NB4 (cell line): Measurements from ENCODE around the gene CES4A.
"Not testable (repeated sequence)": the region's sequence is repeated elsewhere in the genome, so short reads cannot be mapped to it uniquely, and the experiment has no call there.

Experiments
- DNase-seq: peaks from one replicate; pipeline ENCODE4 v3.0.0; 2010; ENCODE audit warnings: low read depth
- H3K4me3 ChIP-seq: one replicate; pipeline ENCODE4 v1.5.1; 2011; ENCODE audit warnings: mild to moderate bottlenecking, low read depth, low read length, moderate library complexity
- CTCF ChIP-seq: IDR thresholded peaks from one replicate; pipeline ENCODE4 v1.5.1; 2012; ENCODE audit warnings: low read depth, low read length
- MYC ChIP-seq: IDR thresholded peaks from 2 replicates; pipeline ENCODE4 v1.6.1; 2011; ENCODE audit warnings: low read depth, low read length
- POLR2A ChIP-seq: IDR thresholded peaks from 2 replicates; pipeline ENCODE4 v1.6.1; 2011; ENCODE audit warnings: mild to moderate bottlenecking; ENCODE audit not compliant: insufficient read length; ENCODE audit errors: extremely low read depth
- TF ChIP-seq, protein P1 (sequence below): IDR thresholded peaks from 2 replicates; pipeline ENCODE4 v1.6.1; 2011; ENCODE audit warnings: low read depth, low read length

Gene CES4A

DNA sequence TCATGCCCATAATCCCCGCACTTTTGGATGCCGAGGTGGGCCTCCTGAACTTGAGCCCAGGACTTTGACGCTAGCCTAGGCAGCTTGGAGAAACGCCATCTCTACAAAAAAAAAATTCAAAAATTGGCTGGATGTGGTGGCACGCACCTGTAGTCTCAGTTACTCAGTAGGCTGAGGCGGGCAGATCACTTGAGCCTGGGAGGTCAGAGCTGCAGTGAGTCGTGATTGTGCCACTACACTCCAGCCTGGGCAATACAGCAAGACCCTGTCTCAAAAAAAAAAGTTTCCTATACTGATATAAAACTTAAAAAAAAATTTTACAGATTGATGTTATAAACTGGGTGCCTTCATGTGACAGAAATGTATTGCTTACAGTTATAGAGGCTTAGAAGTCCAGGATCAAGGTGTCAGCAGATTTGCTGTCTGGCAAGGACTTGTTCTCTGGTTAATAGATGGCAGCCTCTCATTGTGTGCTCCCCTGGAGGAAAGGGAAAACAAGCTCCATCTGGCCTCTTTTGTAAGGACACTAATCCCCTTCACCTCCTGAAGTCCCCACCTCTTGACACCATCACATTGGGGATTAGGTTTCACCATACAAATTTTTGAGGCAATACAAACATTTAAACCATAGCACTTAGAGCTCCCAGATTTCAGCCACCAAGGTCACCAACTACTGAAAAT is 35.8 kb upstream of the CES4A start:
- H3K4me3 ChIP-seq = no peak overlapping the region
- TF ChIP-seq, protein P1, sequence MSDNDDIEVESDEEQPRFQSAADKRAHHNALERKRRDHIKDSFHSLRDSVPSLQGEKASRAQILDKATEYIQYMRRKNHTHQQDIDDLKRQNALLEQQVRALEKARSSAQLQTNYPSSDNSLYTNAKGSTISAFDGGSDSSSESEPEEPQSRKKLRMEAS = no peak
- TF ChIP-seq CTCF (no peak), MYC (no peak), POLR2A (no peak)
- no peak for DNase-seq

GRCh38 chr16:66953462-66954096 is 34.8 kb upstream of the CES4A start:
- no peak for DNase-seq
- no peak overlapping the region for H3K4me3 ChIP-seq
- TF ChIP-seq MYC (no peak), POLR2A (no peak), CTCF (no peak)
- TF ChIP-seq, protein P1 = no peak

- H3K4me3 ChIP-seq = no peak overlapping the region
- TF ChIP-seq CTCF = peak; percentile 89
- TF ChIP-seq, protein P1 = no peak
- DNase-seq = peak; percentile 79
Measured at GRCh38 chr16:66954097-66954659, 34.2 kb upstream of the CES4A start.

- DNase-seq, H3K4me3 ChIP-seq: not testable (repeated sequence)
Measured at GRCh38 chr16:66955363-66956153, 32.8 kb upstream of the CES4A start.

DNA sequence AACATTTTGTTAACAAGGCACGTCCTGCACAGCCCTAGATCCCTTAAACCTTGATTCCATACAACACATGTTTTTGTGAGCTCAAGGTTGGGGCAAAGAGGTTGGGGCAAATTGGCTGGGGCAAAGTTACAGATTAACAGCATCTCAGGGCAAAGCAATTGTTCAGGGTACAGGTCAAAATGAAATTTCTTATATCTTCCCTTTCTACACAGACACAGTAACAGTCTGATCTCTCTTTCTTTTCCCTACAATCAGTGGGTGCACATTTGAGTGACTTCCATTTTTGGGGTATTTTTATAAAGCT is 32.3 kb upstream of the CES4A start:
- DNase-seq, H3K4me3 ChIP-seq: not testable (repeated sequence)

DNA sequence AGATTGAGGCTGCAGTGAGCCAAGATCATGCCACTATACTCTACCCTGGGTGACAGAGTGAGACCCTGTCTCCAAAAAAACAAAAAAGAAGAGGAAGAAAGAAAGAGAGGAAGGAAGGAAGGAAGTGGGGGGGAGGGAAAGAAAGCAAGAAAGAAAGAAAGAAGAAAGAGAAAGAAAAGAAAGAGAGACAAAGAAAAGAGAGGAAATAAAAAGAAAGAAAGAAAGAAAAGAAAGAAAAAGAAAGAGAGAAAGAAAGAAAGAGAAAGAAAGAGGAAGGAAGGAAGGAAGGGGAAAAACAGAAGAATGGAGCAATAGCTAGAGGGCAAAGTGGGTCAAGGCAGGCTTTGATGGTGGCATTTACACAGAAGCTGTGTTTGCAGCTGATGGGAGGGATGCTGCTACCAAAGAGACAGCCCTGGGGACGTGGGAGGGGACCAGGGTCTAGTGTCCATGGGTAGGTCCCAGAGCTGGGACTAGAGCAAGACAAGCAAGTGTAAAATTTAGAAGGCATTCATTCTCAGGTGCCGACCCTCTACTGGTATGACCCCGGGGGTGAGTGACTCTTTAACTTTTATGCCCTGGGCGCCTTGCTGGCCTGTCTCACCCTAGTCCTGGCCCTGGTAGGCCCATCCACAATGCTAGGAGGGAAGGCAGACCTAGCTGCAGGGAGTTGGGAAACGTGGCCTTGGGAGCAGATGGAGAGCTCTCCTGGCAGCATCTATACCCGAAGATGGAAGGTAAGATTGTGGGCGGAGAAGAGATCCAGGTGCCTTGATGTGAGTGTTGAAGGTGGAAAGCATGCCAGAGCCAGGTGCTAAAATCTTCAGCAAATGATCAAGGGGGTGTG is 29.3 kb upstream of the CES4A start:
- TF ChIP-seq, protein P1 = no peak
- TF ChIP-seq POLR2A (no peak), CTCF (no peak), MYC (no peak)
- DNase-seq = no peak
- H3K4me3 ChIP-seq = no peak overlapping the region
